NCI-H2107 (cell line): ENCODE data around the gene ANKMY1.

Experiments used
- DNase-seq: peaks from one replicate; lab custom pipeline; 2025; lab: John Stamatoyannopoulos, UW

The ANKMY1 gene, protein sequence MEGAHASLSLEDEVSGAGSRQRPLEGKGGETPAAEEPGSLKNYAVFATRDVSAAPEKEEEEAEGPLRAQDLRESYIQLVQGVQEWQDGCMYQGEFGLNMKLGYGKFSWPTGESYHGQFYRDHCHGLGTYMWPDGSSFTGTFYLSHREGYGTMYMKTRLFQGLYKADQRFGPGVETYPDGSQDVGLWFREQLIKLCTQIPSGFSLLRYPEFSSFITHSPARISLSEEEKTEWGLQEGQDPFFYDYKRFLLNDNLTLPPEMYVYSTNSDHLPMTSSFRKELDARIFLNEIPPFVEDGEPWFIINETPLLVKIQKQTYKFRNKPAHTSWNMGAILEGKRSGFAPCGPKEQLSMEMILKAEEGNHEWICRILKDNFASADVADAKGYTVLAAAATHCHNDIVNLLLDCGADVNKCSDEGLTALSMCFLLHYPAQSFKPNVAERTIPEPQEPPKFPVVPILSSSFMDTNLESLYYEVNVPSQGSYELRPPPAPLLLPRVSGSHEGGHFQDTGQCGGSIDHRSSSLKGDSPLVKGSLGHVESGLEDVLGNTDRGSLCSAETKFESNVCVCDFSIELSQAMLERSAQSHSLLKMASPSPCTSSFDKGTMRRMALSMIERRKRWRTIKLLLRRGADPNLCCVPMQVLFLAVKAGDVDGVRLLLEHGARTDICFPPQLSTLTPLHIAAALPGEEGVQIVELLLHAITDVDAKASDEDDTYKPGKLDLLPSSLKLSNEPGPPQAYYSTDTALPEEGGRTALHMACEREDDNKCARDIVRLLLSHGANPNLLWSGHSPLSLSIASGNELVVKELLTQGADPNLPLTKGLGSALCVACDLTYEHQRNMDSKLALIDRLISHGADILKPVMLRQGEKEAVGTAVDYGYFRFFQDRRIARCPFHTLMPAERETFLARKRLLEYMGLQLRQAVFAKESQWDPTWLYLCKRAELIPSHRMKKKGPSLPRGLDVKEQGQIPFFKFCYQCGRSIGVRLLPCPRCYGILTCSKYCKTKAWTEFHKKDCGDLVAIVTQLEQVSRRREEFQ

DNA sequence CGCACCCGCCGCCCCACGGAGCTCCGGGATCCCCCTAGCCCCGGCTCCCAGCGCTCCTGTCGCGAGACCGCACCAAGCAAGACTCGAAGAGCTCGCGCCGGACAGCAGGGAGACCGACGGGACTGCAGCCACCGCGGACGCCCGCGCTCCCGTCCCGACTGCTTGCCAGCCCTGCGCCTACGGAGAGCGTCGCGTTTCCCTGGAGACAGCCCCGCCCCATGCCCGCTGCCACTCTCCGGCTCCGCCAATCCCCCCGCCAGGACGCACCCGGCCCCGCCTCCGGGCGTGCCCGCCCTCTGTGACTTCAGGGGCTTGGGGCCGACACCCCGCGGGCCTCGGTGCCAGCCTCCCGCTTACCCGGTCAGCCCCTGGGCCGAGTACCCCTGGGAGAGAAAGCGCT is at the start of gene ANKMY1:
TSS of gene ANKMY1 (minus strand) at position 181 of the 400 bp plus-strand sequence. CDS start 653 bp downstream, outside the sequence.
- DNase-seq = no peak

GRCh38 chr2:240605867-240606743 is 48.3 kb upstream of the ANKMY1 start:
- DNase-seq = no peak

GRCh38 chr2:240604939-240605716 is 47.3 kb upstream of the ANKMY1 start:
- DNase-seq = no peak

- DNase-seq = no peak
These were observed 46.6 kb upstream of the ANKMY1 start for GRCh38 chr2:240604291-240604938.

GRCh38 chr2:240603846-240604245 is 46.1 kb upstream of the ANKMY1 start:
- DNase-seq = no peak

GRCh38 chr2:240603081-240603835 is 45.5 kb upstream of the ANKMY1 start:
- DNase-seq = no peak

DNA sequence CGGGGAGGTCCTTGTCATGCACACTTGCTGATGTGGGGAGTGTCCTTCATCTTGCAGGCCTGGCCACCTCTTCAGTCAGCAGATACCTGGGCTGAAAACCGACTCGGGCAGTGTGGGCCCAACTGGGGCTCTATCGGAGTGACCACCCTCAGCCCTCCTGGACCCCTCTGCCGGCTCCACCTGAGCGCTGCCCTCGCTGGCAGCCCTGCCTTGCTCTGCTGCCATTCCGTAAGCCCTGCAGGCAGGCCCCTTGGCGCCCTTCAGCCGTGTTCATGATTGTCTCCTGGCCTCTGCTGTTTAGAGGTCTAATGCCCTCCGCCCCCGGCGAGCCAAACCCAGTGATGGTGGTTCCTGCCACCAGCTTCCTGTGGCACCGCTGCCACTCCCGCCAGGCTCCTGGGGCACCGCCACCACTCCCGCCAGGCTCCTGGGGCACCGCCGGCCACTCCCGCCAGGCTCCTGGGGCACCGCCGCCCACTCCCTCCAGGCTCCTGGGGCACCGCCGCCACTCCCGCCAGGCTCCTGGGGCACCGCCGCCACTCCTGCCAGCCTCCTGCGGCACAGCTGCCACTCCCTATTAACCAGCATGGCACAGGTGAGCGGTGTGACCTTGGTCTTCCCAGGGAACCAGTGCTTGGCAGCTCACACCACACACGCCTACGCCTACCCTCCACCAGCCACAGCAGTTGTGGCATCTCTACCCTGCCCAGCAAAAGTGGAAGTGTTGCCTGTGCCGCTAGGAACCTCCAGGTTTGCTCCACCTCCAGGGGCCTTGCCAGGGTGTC is 44.7 kb upstream of the ANKMY1 start:
- DNase-seq = no peak

DNA sequence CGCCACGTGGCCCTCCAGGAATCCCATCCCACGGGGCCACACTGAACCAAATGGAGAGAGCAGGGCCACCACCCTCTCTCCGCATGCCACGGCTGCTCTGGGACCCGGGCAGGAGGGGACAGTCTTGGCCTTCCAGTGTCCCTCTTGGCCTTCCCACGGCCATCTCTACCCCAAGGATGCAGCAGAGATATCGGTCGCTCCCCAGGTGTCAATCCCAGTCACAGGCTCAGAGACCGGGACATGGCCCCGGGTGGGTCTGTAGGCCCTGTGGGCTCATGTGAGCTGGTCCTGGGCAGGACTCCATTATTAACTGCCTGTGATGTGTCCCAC is 44.0 kb upstream of the ANKMY1 start:
- DNase-seq = no peak

DNA sequence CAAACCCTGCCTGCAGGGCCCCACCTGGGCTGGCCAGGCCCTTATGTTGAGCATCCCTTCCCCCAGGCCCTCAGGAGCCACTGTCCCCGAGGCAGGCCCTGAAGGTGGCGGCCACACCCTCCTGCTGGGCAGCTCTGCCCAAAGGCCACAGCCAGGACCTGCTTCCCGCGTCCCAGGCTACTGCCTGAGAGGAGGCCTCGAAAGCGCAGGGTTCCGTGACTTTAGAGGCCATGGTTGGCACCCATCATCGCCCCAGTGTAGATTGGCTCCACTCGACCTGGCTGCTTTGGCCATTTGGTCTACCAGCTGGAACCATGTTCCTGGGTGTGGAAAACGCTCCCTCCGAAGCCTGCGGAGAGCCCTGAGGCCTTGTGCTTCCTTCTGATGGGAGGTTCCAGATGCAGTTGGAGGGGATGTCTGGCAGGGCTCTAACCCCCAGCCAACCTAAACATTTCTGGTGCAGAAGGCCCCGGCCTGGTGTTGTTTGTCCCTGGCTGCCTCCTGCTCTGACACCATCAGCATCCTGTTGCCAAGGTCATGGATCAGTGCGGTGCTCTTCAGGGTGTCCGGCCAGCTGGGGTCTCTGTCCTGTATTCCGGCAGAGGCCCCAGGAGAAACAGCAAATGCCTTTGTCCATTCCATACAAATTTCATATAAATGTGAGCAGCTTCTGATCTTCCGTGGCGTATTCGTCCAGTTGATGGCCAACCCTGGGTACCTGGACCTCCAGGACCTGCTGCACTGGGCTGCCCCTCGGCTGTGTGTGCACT is 43.5 kb upstream of the ANKMY1 start:
- DNase-seq = no peak

DNA sequence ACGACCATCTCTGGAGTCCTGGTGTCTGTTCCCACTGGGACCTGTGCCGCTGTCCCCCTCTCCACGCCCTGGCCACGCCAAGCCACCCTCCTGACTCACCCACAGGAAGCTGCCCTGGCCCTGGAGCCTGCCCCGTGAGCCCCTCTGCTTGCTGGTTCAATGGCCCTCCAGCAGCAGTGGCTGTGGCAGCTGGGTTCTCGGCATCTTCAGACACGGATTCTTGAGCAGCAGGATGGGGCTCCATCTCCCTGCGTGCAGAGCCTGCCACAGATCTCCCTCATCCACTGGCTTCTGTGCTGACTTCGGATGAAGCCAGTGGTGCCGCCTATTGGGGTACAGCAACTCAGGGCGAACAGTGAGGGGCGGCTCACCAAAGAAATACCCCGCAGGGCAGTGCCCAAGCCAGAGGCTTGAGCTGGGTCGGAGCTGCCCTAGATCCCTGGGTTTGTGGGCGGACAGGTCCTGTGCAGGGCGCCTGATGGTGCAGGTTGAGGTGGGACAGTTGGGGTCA is 42.7 kb upstream of the ANKMY1 start:
- DNase-seq = no peak

DNA sequence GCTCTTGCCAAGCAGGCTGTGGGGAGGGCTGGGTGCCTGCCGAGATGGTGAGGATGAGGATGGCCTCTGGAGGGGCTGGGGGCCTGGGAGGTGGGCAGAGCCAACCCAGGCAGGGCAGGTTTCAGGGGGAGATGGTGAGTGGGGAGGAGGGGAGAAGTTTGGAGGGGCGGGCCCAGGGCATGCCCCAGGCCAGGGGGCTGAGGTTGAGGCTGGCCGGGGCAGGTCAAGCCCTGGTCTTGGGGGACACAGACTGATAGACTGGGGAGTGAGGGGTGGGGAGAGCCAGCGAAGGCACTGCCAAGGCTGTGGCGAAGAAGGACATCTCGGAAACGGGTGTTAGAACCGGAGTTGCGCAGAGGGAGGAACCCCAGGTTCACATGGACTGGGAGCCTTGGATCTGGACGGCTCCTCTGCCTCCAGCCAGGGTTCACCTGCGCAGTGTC is 41.4 kb upstream of the ANKMY1 start:
- DNase-seq = no peak

DNA sequence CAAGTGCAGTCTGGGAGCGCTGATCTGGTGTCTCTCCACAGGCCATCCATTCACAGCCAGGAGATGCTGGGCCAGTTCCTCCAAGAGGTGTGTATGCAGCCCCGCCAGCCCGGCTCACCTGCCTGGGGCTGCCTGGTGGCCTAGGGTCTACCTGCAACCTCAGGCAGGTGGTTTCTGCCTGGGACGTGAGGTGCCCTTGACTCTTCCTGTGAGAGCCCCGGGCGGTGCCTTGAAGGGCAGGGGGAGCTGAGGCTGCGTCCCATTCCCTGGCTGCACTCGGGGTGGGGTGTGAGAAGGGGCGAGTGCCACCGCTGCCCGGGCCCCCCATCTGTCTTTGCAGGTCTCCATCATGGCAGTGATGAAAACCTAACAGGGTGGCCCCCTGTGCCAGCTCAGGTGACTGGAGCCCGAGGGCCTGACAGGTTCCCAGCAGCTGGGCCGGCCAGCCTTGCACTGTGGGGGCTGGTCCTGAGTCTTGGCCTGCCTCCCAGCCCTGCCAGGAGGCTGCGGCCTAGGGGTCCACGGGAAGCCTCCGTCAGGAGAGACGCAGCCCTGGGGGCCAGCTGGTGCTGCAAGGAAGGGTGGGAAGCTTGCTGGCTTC is 40.6 kb upstream of the ANKMY1 start:
- DNase-seq = no peak

DNA sequence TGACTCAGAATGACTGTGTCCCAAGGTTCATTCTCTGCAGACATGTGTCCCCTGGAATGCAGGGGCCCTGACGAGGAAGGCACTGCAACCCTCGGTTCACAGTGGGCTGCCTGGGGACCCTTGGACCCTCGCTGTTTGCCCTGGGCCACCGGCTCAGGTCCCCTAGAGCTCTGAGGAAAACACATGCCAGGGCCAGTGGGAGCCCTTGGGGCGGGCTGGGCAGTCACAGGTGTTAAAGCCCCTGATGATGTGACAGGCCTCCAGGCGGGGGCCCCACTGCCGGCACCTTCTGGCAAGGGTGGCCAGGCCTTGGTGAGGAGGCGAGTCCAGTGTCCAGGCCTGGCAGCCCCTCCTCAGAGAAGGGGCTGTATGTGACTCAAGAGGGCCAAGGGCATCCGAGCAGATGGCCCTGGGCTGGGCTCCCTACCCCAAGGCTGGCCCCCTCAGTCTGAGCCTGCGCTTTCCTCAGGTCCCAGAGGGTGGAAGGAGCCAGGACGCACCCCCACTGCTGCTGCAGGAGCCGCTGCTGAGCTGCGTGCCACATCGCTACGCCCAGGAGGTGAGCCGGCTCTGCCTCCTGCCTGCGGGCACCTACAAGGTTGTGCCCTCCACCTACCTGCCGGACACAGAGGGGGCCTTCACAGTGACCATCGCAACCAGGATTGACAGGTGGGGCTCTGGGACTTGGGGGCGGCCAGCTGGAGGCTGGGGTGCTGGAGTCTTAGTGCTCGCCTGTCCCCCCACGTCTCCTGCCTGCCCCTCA is 39.8 kb upstream of the ANKMY1 start:
- no peak for DNase-seq

DNA sequence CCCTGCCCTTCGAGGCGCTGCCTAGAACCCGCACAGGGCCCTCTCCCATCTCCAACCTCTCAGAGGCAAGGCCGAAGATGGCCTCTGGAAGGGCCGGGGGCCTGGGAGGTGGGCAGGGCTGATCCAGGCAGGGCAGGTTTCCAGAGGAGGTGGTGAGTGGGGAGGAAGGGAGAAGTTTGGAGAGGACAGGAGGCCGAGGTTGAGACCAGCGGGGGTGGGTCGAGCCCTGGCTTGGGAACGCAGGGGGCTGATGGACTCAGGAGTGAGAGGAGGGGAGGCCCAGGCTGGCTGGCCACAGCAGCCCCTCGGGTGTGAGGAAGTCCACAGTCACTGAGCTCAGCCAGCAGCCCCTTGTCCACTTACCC is 39.2 kb upstream of the ANKMY1 start:
- no peak for DNase-seq

DNA sequence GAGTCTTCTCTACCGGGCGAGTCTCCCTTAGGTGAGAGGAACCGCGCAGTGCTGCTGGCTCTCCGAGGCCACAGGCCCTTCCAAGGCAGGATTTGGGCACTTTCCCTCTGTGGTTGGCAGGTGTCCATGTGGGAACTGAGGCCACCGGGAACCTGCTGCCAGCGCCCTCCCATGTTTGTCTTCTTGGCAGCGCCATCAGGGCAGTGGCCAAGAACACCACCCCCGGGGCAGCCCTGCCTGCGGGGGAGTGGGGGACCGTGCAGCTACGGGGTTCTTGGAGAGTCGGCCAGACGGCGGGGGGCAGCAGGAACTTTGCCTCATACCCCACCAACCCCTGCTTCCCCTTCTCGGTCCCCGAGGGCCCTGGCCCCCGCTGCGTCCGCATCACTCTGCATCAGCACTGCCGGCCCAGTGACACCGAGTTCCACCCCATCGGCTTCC is 38.7 kb upstream of the ANKMY1 start:
- DNase-seq = no peak

DNA sequence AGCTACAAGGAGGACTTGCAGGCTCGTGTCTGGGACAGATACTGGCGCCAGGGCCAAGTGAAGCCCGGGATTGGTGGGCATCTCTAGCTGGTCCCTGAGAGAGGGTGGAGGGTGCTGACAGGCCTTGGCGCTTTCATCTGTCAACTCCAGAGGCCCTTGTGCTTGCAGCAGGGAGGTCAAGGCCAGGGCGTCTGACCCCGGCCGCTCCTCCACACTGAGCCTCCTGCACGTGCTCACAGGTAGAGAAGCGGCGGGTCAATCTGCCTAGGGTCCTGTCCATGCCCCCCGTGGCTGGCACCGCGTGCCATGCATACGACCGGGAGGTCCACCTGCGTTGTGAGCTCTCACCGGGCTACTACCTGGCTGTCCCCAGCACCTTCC is 38.3 kb upstream of the ANKMY1 start:
- no peak for DNase-seq
